AG04449 (cell line): ENCODE results near the gene GCNT2.

Experiments used
- CTCF ChIA-PET: fragments of 350-600 bp; formaldehyde crosslinking; extraction: SDS; loops from one replicate; lab custom pipeline; 2021; ENCODE audit warnings: antibody characterized with exemption; lab: Yijun Ruan, JAX
- POLR2A ChIA-PET: fragments of 400-600, 350-600 bp; formaldehyde crosslinking; extraction: SDS; loops from one replicate; lab custom pipeline; 2020; ENCODE audit warnings: antibody characterized with exemption, inconsistent platforms; lab: Yijun Ruan, JAX
- DNase-seq: peaks from one replicate; pipeline ENCODE4 v3.0.0-alpha.2; 2010; ENCODE audit warnings: low read depth, low spot score
- H3K4me3 ChIP-seq: 2 replicates; pipeline ENCODE4 v1.5.1; 2011; ENCODE audit warnings: low read depth, mild to moderate bottlenecking, control low read depth, low read length
- CTCF ChIP-seq: IDR thresholded peaks from one replicate; pipeline ENCODE4 v1.5.1; 2011; ENCODE audit warnings: mild to moderate bottlenecking, moderate library complexity, low read length, control low read depth, inconsistent platforms; ENCODE audit not compliant: insufficient read depth; ENCODE audit errors: missing control alignments

GCNT2 gene

GRCh38 chr6:10678456-10678855 is 157.3 kb downstream of the GCNT2 start:
- no peak for TF ChIP-seq CTCF

More at GRCh38 chr6:10678456-10678855, 157.3 kb downstream of the GCNT2 start:
- no peak overlapping the region for H3K4me3 ChIP-seq
- CTCF ChIA-PET: no interaction called here
- POLR2A ChIA-PET: no interaction called here
- DNase-seq: no peak
